K562 (cell line): ENCODE results near the gene KLK15.

Source experiments
- EP300 ChIP-seq: IDR thresholded peaks from 2 replicates; pipeline ENCODE4 v1.6.1; 2012; ENCODE audit warnings: low read length, improper control_type of control experiment
- NFRKB ChIP-seq: fragments of 450-650 bp; IDR thresholded peaks from 2 replicates; pipeline ENCODE4 v1.6.1; 2016; ENCODE audit warnings: low read depth
- SRSF9 ChIP-seq: fragments of 200-400 bp; formaldehyde crosslinking; IDR thresholded peaks from 2 replicates; pipeline ENCODE4 v1.6.1; 2017; ENCODE audit warnings: low read depth, low read length, borderline replicate concordance
- TAF7 ChIP-seq: fragments of 450-650 bp; IDR thresholded peaks from 2 replicates; pipeline ENCODE4 v1.6.1; 2016; ENCODE audit warnings: missing genetic modification characterization, missing compliant biosample characterization
- TF ChIP-seq, protein P1 (sequence below): sonication (generic); formaldehyde crosslinking; IDR thresholded peaks from 2 replicates; pipeline ENCODE4 v1.8.1; 2023; ENCODE audit warnings: mild to moderate bottlenecking, missing genetic modification reagents

- TF ChIP-seq, protein P1, sequence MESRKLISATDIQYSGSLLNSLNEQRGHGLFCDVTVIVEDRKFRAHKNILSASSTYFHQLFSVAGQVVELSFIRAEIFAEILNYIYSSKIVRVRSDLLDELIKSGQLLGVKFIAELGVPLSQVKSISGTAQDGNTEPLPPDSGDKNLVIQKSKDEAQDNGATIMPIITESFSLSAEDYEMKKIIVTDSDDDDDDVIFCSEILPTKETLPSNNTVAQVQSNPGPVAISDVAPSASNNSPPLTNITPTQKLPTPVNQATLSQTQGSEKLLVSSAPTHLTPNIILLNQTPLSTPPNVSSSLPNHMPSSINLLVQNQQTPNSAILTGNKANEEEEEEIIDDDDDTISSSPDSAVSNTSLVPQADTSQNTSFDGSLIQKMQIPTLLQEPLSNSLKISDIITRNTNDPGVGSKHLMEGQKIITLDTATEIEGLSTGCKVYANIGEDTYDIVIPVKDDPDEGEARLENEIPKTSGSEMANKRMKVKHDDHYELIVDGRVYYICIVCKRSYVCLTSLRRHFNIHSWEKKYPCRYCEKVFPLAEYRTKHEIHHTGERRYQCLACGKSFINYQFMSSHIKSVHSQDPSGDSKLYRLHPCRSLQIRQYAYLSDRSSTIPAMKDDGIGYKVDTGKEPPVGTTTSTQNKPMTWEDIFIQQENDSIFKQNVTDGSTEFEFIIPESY (CRISPR knock-in tag): no peak
- no peak for TF ChIP-seq EP300
- TF ChIP-seq NFRKB: no peak
- TF ChIP-seq TAF7 (tag): no peak
- no peak for TF ChIP-seq SRSF9
These were observed 46.9 kb upstream of the KLK15 start for GRCh38 chr19:50880241-50880640.
